Measurements from ENCODE around the gene GRAP2.
"Not testable (repeated sequence)": the region's sequence is repeated elsewhere in the genome, so short reads cannot be mapped to it uniquely, and the experiment has no call there.

GRAP2 gene

DNA sequence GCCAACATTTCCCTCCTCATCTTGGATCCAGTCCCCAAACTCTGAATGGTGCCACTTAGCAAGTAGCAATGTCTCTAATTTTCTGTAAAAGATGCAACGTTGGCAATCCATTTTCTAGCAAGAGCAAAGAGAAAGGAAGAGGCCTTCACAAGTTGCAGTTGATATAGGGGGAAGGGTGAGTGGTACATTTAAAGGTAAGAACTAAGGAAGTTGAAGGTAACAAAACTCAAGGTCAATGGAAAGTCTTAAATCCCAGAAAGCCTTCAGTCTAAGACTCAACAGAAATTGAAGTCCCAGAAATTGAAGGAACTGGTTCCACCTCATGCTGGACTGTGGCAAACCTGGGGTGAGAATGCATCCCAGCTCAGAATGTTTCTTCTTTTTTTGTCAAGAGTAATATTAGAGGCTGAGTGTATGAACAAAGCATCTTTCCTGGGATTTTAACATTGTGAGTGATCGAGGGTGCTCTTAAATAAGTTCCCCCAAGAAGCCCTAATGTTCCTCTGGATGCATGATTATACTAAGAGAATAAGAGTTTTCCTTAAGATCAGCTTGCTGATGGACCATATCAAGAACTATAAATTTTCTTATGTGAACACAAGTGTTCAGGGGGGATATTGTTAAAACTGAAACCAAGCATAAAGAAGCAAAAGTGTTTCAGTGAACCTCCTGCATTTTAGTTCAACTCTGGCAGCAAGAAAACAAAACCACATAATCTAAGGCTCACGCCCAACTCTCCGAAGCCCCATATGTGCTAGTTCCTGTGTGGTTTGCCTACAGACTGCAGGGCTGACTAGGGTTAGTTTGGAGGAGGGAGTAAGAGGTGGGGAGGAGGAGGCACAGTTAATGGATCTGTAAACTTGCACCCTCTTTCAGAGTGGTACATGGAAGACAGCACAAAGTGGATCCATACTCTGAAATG is at the start of gene GRAP2:
Gene GRAP2 (plus strand): TSS at position 779 of the 922 bp plus-strand sequence. CDS start 46,023 bp downstream, outside the sequence.
- DNase-seq (ENCODE audit: low read depth, low spot score) = no peak

- no peak for DNase-seq (ENCODE audit: low read depth, low spot score)
Measured at GRCh38 chr22:39851606-39852315, 49.1 kb upstream of the GRAP2 start.

DNA sequence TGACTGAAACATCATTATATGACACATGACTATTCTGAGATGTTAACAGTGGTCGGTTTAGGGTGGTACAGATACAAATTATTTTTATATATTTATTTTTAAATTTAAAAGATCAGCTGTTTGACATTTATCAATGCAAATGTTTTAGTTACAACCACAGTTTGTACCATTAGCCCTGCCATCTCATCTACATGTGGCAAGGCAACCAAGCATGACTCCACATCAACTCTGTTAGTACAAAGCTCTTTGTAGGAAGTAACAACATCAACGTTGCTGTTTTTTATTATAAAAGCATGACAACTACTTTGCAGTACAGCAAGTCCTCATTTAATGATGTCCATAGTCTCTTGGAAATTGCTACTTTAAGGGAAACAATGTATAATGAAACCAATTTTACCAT is 48.1 kb upstream of the GRAP2 start:
- no peak for DNase-seq (ENCODE audit: low read depth, low spot score)

- no peak for DNase-seq (ENCODE audit: low read depth, low spot score)
Measured at GRCh38 chr22:39856588-39856987, 44.3 kb upstream of the GRAP2 start.

GRCh38 chr22:39859903-39860588 is 40.8 kb upstream of the GRAP2 start:
- no peak for DNase-seq (ENCODE audit: low read depth, low spot score)

- no peak for DNase-seq (ENCODE audit: low read depth, low spot score)
Measured at GRCh38 chr22:39868741-39869140, 32.1 kb upstream of the GRAP2 start.

- DNase-seq (ENCODE audit: low read depth, low spot score) = not testable (repeated sequence)
Measured at GRCh38 chr22:39869797-39870196, 31.1 kb upstream of the GRAP2 start.

DNA sequence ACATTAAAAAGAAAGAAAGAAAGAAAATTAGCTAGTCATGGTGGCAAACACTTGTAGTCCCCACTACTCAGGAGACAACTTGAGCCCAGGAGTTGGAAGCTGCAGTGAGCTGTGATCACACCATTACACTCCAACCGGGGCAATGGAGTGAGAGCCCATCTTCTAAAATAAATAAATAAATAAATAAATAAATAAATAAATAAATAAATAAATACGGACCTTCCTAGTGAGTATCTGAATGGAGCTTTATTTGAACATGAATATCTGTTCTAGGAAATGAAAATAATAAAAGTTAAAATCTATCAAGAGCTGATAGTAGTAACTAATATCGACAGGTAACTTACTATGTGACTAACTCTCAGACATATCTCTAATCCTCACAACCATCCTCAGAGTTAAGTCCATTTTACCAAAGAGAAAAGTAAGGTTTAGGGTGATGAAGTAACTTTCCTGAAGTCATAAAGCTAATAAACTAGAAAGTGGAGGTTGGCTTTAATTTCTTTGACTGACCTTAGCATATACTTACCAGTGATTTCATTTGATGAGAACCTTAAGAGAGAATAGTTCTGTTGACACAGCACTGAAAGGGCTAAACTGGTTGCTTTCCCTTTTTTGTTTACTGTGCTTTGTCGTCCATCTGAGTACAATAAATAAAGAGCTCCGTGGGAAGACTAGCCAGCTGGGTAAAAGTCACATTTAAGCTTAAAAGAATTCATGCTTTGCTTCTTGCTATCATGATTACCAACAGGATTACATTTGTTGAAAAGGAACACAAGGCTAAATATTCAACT is 29.7 kb upstream of the GRAP2 start:
- no peak for DNase-seq (ENCODE audit: low read depth, low spot score)

- DNase-seq (ENCODE audit: low read depth, low spot score) = no peak
Measured at GRCh38 chr22:39872548-39872947, 28.3 kb upstream of the GRAP2 start.

DNA sequence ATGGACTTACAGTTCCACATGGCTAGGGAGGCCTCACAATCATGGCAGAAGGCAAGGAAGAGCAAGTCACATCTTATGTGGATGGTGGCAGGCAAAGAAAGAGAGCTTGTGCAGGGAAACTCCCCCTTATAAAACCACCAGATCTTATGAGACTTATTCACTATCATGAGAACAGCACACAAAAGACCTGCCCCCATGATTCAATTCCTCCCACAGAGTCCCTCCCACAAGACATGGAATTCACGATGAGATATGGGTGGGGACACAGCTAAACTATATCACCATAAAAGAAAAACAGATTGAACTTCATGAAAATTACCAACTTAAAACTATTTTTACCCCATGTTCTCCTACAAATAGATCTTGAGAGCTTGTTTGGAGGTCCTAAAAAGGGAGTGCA is 26.9 kb upstream of the GRAP2 start:
- DNase-seq (ENCODE audit: low read depth, low spot score) = no peak

GRCh38 chr22:39875176-39875885 is 25.6 kb upstream of the GRAP2 start:
- DNase-seq (ENCODE audit: low read depth, low spot score) = not testable (repeated sequence)

- no peak for DNase-seq (ENCODE audit: low read depth, low spot score)
Measured at GRCh38 chr22:39877079-39877845, 23.6 kb upstream of the GRAP2 start.

DNA sequence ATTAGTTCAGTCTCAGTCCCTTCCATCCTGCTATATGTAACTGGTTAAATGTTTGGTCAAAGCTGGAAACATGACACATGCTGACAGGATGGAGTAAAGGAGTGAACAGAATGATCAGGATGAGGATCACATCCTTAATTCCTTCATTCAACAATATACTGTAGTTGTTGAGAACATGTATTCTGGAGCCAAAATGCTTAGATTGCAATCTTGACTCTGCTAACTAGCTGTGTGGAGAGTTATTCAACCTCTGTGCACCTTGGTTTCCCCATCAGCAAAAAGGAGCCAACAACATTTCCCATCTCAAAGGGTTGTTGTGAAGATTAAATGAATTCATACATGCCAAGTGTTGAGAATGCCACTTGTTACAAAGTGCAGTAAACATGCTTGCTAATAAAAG is 20.2 kb upstream of the GRAP2 start:
- no peak for DNase-seq (ENCODE audit: low read depth, low spot score)

GRCh38 chr22:39883057-39883456 is 17.8 kb upstream of the GRAP2 start:
- no peak for DNase-seq (ENCODE audit: low read depth, low spot score)

DNA sequence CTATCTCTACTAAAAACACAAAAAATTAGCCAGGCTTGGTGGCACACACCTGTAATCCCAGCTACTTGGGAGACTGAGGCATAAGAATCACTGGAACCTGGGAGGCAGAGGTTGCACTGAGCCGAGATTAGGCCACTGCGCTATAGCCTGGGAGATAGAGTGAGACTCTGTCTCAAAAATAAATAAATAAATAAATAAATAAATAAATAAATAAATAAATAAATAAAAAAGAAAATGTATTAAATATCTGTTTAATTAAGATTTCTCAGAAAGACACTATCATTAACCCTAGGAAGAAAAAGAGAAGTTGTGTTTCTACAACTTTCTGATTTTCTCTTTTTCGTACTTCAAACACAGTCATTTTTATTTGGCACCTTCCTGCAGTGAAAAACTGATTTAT is 11.0 kb upstream of the GRAP2 start:
- not testable (repeated sequence) for DNase-seq (ENCODE audit: low read depth, low spot score)

GRCh38 chr22:39893526-39893925 is 7.4 kb upstream of the GRAP2 start, which contains the start of gene ENTHD1:
Gene ENTHD1 (minus strand): TSS chr22:39893760. CDS start chr22:39887748, 6,012 bp downstream.
- DNase-seq (ENCODE audit: low read depth, low spot score) = no peak

DNA sequence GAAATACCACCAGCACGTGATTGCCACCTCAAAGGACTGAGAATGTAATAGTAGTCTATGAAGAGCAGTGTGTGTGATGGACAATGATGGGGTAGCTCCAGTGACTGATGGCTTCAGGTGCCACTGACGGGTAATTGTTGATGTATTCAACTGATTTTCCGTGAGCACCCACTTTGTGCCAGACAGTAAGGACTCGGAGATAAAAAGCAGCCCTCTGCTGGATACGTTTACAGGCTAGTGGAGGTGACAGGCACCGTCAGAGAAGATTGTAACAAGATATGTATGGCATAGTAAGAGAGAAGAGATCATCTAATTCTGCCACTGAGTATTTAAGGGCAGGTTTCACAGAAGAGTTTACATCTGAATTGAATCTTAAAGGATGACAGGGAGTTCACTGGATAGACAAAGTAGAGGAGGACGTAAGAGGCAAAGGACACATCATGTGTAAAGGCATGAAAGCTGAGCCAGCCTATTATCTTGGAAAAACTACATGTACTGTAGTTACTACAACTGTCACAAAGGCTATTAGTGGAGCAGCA is 6.3 kb upstream of the GRAP2 start:
- DNase-seq (ENCODE audit: low read depth, low spot score) = no peak

DNA sequence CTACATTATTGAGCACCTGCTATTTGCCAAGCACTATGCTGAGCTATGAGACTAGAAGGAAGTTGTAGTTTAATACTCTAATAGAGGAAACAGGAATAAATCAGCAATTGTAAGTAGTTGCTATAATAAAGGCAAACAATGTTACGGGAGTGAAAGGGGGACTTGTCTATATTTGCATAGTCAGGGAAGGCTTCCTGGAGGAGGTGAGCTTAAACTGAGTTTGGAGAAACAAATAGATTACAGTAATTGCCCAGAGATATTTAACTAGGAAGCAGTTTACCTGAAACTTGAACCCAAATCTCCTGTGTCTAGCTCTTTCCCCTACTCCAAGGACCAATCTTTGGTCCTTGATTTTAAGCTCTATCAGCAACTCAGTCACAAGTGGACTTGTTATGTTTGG is 5.2 kb upstream of the GRAP2 start:
- no peak for DNase-seq (ENCODE audit: low read depth, low spot score)

DNA sequence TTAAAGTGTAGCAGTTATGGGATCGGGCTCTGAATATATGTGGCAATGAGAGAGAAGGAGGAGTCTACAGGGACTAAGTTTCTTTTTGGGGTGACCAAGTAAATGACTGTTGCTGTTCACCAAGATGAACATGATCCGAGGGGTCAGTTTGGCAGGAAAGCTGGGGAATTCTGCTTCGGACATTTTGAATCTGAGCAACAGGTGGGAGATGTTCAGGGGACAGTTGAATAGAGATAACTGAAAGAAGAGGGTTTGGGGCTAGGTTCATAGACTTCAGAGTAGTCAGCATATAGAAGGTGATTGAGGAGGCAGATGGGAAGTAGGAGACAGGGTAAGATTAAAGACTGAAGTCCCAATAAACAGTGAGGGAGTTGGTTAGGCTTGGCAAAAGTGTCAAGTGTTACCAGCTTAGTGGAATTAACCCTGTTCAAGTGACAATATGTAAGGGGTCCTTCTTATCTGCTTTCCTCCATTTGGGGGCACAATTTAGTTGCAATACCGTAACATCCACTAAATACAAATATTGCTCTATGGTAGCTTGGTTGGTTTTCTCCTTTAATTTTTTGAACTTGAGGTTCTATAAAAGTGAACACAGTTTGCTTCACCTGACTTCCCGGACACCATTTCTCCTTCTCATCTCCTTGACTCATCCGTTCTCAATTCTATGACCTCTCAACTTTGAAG is 4.4 kb upstream of the GRAP2 start:
- DNase-seq (ENCODE audit: low read depth, low spot score) = no peak

Data from activated naive CD8-positive, alpha-beta T cell treated with anti-CD3 and anti-CD28 coated beads, Interleukin-2, amount 50 U/mL, for 16 hours (primary cell).